GM21717 (cell line): ENCODE data around the gene MEIS3.
"Not testable (repeated sequence)": the region's sequence is repeated elsewhere in the genome, so short reads cannot be mapped to it uniquely, and the experiment has no call there.

ENCODE experiments used
- ATAC-seq: cut with Tn5 transposase; IDR thresholded peaks from one replicate; pipeline ENCODE4 v1.9.1; 2021; ENCODE audit warnings: mild to moderate bottlenecking, moderate library complexity; ENCODE audit not compliant: unreplicated experiment

The MEIS3 gene

GRCh38 chr19:47388721-47389120 is 30.6 kb downstream of the MEIS3 start:
- ATAC-seq, result not testable (repeated sequence)

GRCh38 chr19:47387623-47388022 is 31.7 kb downstream of the MEIS3 start:
- not testable (repeated sequence) for ATAC-seq

GRCh38 chr19:47386582-47386981 is 32.7 kb downstream of the MEIS3 start:
- ATAC-seq, result not testable (repeated sequence)

GRCh38 chr19:47384533-47384932 is 34.8 kb downstream of the MEIS3 start:
- not testable (repeated sequence) for ATAC-seq

GRCh38 chr19:47383890-47384289 is 35.4 kb downstream of the MEIS3 start:
- ATAC-seq, result not testable (repeated sequence)

- ATAC-seq, result no peak
These were observed 37.6 kb downstream of the MEIS3 start for GRCh38 chr19:47381653-47382279.

- no peak for ATAC-seq
These were observed 38.2 kb downstream of the MEIS3 start for GRCh38 chr19:47381121-47381520.

- ATAC-seq, result no peak
These were observed 38.8 kb downstream of the MEIS3 start for GRCh38 chr19:47380559-47380958.

- ATAC-seq, result no peak
These were observed 39.9 kb downstream of the MEIS3 start for GRCh38 chr19:47379381-47379938.

GRCh38 chr19:47378246-47378645 is 41.1 kb downstream of the MEIS3 start:
- ATAC-seq, result no peak

- ATAC-seq, result no peak
These were observed 41.5 kb downstream of the MEIS3 start for GRCh38 chr19:47377801-47378200.

GRCh38 chr19:47377208-47377701 is 42.1 kb downstream of the MEIS3 start:
- ATAC-seq, result no peak

- no peak for ATAC-seq
These were observed 42.7 kb downstream of the MEIS3 start for GRCh38 chr19:47376589-47377144.

- ATAC-seq, result no peak
These were observed 43.4 kb downstream of the MEIS3 start for GRCh38 chr19:47375694-47376588.

GRCh38 chr19:47374876-47375693 is 44.2 kb downstream of the MEIS3 start:
- no peak for ATAC-seq

- no peak for ATAC-seq
These were observed 45.8 kb downstream of the MEIS3 start for GRCh38 chr19:47373246-47374240.

- no peak for ATAC-seq
These were observed 46.7 kb downstream of the MEIS3 start for GRCh38 chr19:47372603-47373002.

- ATAC-seq, result no peak
These were observed 48.1 kb downstream of the MEIS3 start for GRCh38 chr19:47371261-47371660.

GRCh38 chr19:47370045-47370611 is 49.2 kb downstream of the MEIS3 start:
- ATAC-seq, result no peak
